NT2/D1 (cell line): ENCODE data around the gene MLLT1.

Experiments
- YY1 ChIP-seq: IDR thresholded peaks from 2 replicates; pipeline ENCODE4 v1.6.1; 2011; ENCODE audit not compliant: insufficient read length, insufficient read depth
- ZNF274 ChIP-seq: IDR thresholded peaks from 2 replicates; pipeline ENCODE4 v1.6.1; 2011; ENCODE audit warnings: mild to moderate bottlenecking, low read depth, low read length

DNA sequence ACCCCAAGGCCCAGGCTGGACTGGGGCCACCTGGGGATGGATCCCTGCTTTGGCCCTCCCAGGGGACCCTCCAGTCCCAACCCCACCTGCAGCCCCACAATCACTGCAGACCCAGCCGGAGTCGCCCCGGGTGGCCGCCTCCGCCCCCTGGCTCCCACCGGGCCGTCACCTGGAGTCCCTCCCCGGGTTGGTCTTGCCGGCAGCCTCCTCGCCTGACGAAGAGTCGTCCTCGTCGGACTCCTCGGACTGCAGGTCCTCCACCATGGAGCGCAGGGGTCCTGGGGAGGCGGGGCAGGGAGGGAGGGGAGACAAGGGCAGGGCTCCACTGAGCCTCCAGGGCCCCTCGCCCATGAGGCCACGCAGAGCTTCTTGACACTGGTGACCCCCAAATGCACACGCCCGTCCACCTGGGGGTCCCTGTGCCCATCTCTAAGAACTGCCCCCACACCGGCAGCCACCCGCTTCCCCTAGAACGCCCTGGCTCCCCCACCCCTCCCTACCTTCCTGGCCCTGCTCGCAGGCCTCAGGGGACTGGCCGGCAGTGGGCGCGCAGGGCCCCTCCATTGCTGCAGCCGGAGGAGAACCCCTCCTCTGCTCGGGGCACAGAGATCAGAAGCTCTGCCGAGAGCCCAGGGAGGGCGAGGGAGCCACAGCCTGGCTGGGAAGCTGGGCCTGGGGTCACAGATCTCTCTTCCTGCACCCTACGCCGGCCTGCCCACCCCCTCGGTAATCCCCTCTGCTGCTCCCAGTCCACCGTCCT, 63.4 kb downstream of the MLLT1 start:
- TF ChIP-seq YY1 (no peak), ZNF274 (no peak)
